ENCODE results near the gene IFNGR1.
"Not testable (repeated sequence)": the region's sequence is repeated elsewhere in the genome, so short reads cannot be mapped to it uniquely, and the experiment has no call there.

Gene IFNGR1

DNA sequence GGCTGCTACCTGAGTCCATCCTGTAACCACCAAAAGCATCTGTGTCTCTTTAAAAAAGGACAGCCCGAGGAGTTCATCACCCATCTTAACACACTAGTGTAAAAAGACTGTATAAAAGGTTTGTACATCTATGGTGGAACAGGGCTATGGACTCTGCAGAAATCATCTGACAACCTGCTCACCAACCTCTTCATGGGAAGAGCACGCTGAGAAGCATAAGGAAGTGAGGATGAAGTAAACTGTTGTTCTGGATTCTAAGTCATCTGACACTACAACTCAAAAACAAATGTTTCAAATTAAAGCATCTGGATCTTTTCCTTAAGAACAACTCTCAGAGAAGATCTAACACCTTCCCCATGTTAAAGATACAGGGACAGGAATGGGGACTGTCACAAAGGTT, 5.4 kb downstream of the IFNGR1 start:
- no peak for DNase-seq (ENCODE audit: low read depth)
- H3K4me3 ChIP-seq (ENCODE audit: low read length): no peak overlapping the region
- TF ChIP-seq, protein P1, sequence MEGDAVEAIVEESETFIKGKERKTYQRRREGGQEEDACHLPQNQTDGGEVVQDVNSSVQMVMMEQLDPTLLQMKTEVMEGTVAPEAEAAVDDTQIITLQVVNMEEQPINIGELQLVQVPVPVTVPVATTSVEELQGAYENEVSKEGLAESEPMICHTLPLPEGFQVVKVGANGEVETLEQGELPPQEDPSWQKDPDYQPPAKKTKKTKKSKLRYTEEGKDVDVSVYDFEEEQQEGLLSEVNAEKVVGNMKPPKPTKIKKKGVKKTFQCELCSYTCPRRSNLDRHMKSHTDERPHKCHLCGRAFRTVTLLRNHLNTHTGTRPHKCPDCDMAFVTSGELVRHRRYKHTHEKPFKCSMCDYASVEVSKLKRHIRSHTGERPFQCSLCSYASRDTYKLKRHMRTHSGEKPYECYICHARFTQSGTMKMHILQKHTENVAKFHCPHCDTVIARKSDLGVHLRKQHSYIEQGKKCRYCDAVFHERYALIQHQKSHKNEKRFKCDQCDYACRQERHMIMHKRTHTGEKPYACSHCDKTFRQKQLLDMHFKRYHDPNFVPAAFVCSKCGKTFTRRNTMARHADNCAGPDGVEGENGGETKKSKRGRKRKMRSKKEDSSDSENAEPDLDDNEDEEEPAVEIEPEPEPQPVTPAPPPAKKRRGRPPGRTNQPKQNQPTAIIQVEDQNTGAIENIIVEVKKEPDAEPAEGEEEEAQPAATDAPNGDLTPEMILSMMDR (conservative IDR thresholded peaks at IDR 0.05; ENCODE audit: low read length): no peak

DNA sequence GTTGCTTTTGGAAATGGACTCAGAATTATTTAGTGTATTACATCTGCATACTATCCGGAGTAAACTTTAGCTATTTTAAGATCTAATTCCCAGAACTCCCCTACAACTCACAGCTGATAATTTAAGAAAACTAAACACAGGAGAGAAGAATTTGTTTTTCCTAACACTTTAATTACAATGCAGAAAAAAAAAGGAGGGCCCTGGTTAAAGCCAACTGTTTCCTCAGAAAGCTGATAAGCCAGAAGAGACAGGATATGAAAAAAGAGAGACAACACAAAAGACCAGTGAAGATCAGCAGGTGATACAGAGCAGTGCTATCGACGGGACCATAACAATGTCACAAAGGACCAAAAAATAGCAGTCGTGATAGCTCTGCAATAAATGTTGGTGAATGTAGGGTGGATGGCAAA, 5.8 kb downstream of the IFNGR1 start:
- no peak for DNase-seq (ENCODE audit: low read depth)
- TF ChIP-seq, protein P1 (conservative IDR thresholded peaks at IDR 0.05; ENCODE audit: low read length): no peak
- no peak overlapping the region for H3K4me3 ChIP-seq (ENCODE audit: low read length)

DNA sequence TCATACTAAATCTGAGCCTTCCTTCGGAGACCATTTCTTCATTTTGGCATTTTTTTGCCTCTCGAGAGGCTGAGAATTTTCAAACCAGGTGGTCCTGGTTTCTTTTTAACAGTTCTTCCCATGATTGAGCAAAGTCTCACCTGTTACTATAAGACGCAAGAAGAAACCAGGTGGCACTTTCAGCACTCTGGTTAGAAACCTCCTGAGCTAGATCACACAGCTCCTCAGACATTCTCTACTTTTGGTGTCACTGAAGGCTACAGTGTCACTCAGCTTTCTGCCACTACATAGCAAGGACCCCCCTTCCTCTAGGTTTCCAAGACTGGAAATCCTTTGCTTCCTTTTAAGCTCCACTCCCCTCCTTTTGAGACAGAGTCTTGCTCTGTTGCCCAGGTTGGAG, 7.3 kb downstream of the IFNGR1 start:
- no peak for DNase-seq (ENCODE audit: low read depth)
- no peak overlapping the region for H3K4me3 ChIP-seq (ENCODE audit: low read length)
- TF ChIP-seq, protein P1 (conservative IDR thresholded peaks at IDR 0.05; ENCODE audit: low read length): no peak

DNA sequence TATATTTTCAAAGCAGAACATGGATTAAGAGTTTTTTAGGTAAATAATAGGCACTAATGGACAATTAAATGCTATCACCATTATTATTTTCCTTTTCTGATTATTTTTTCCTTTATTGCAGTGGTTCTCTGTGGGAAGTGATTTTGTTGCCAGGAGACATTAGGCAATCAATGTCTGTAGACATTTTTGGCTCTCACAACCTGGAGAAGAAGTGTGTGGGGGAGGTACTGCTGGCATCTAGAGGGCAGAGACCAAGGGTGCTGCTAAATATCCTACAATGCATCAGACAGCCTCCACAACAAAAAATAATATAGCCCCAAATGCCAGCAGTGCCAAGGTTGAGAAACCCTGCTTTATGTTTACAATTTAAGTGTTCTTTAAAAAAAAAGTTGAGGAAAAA, 8.3 kb downstream of the IFNGR1 start:
- DNase-seq (ENCODE audit: low read depth): peak; percentile 57
- TF ChIP-seq, protein P1 (conservative IDR thresholded peaks at IDR 0.05; ENCODE audit: low read length): no peak
- H3K4me3 ChIP-seq (ENCODE audit: low read length): no peak overlapping the region

- TF ChIP-seq, protein P1 (conservative IDR thresholded peaks at IDR 0.05; ENCODE audit: low read length): no peak
- H3K4me3 ChIP-seq (ENCODE audit: low read length): no peak overlapping the region
- DNase-seq (ENCODE audit: low read depth): no peak
Measured at GRCh38 chr6:137208279-137208678, 10.9 kb downstream of the IFNGR1 start.

GRCh38 chr6:137207457-137207856, 11.7 kb downstream of the IFNGR1 start:
- not testable (repeated sequence) for DNase-seq (ENCODE audit: low read depth); H3K4me3 ChIP-seq (ENCODE audit: low read length)

GRCh38 chr6:137206577-137206976, 12.6 kb downstream of the IFNGR1 start:
- no peak for DNase-seq (ENCODE audit: low read depth)
- no peak overlapping the region for H3K4me3 ChIP-seq (ENCODE audit: low read length)
- TF ChIP-seq, protein P1 (conservative IDR thresholded peaks at IDR 0.05; ENCODE audit: low read length): no peak

DNA sequence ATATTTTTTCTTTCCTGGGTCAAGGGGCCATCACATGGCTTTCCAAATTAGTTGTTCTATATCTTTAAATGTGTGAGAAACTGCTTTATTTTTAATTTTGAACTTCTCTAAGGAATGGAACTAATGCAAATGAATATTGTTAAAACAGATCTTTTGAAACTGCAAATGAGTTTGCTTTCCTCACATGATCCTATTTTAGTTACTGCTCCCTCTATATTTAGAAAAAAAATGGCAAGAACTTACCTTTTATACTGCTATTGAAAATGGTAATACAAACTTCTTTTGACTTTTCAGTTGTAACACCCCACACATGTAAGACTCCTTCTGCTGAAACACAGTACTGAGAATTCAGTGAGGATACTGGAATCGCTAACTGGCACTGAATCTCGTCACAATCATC, 15.9 kb downstream of the IFNGR1 start:
- no peak for DNase-seq (ENCODE audit: low read depth)
- H3K4me3 ChIP-seq (ENCODE audit: low read length): no peak overlapping the region
- TF ChIP-seq, protein P1 (conservative IDR thresholded peaks at IDR 0.05; ENCODE audit: low read length): no peak

Measured in AG10803 (cell line).